COLO829 (cell line): Measurements from ENCODE around the gene JARID2.
A peak's percentile ranks its signal among the peaks of the same experiment; 100 is the strongest.

ENCODE experiments used
- DNase-seq: peaks from one replicate; pipeline ENCODE4 v3.0.0; 2012; ENCODE audit warnings: low spot score

The JARID2 gene

GRCh38 chr6:15245361-15246216 is at the start of gene JARID2:
TSS of gene JARID2 (plus strand) at chr6:15246069. CDS start at chr6:15246540, 471 bp downstream.
- DNase-seq: peak; percentile 99

- no peak for DNase-seq
Measured at GRCh38 chr6:15200087-15200486, 45.8 kb upstream of the JARID2 start.

GRCh38 chr6:15205321-15205720 is 40.5 kb upstream of the JARID2 start:
- DNase-seq: no peak

GRCh38 chr6:15206887-15207286 is 39.0 kb upstream of the JARID2 start:
- DNase-seq: no peak

- DNase-seq: peak; percentile 74
Measured at GRCh38 chr6:15207923-15208322, 37.9 kb upstream of the JARID2 start.

GRCh38 chr6:15213838-15214400 is 31.9 kb upstream of the JARID2 start:
- DNase-seq: no peak

GRCh38 chr6:15218401-15218800 is 27.5 kb upstream of the JARID2 start:
- DNase-seq: no peak

GRCh38 chr6:15220062-15220461 is 25.8 kb upstream of the JARID2 start:
- DNase-seq: no peak

- DNase-seq: no peak
Measured at GRCh38 chr6:15227827-15228318, 18.0 kb upstream of the JARID2 start.

GRCh38 chr6:15230827-15231226 is 15.0 kb upstream of the JARID2 start:
- DNase-seq: no peak

GRCh38 chr6:15232836-15233510 is 12.9 kb upstream of the JARID2 start:
- no peak for DNase-seq

- DNase-seq: no peak
Measured at GRCh38 chr6:15234068-15234758, 11.7 kb upstream of the JARID2 start.

- DNase-seq: no peak
Measured at GRCh38 chr6:15239616-15240364, 6.1 kb upstream of the JARID2 start.

- no peak for DNase-seq
Measured at GRCh38 chr6:15242503-15242902, 3.4 kb upstream of the JARID2 start.

- no peak for DNase-seq
Measured at GRCh38 chr6:15242937-15243614, 2.8 kb upstream of the JARID2 start.

GRCh38 chr6:15243910-15244619 is 1.8 kb upstream of the JARID2 start:
- DNase-seq: no peak

- no peak for DNase-seq
Measured at GRCh38 chr6:15244620-15245360, 1.1 kb upstream of the JARID2 start.

- DNase-seq: no peak
Measured at GRCh38 chr6:15246217-15246665, 372 bp downstream of the JARID2 start.
